ENCODE results near the gene HSD17B11.

The HSD17B11 gene

DNA sequence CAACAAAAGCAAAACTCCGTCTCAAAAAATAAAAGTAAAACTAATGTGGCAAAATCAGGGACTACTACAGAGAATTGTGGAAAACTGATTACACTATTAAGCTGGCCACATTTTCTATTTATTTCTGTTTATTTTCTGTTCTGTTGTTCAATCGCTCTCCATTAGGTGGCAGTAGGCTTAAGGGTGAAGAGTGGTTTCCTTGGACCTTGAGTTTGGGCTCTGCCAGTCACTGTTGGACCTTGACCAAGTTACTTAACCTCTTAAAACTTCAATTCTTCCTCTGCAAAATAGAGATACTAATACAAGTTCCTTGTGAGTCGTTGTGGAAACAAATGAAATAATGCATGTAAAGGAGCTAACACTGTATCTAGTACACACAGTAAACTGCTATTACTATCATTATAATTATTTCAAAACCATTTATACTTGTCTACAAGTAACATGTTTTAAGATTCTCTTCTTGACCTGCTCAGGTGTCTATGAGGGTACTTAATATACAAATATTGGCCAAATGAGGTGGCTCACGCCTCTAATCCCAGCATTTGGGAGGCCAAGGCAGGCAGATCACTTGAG lies 15.2 kb downstream of the HSD17B11 start:
- Histone ChIP-seq H3K27me3 (ENCODE audit: insufficient read depth, low read length) (no peaks in the 10 kb centered on the region), H3K23ac (ENCODE audit: low read length) (no peak overlapping the region), H4K8ac (ENCODE audit: low read depth, low read length) (no peak overlapping the region), H2BK120ac (ENCODE audit: insufficient read depth, low read length, poor library complexity) (no peak overlapping the region), H3K27ac (ENCODE audit: low read depth, low read length) (no peak overlapping the region), H3K4me1 (ENCODE audit: control insufficient read depth in 1 of 2, insufficient read depth in 2 of 2, low read length in 2 of 2) (no peaks in the 10 kb centered on the region), H4K91ac (ENCODE audit: low read depth, low read length) (no peak overlapping the region), H2AFZ (ENCODE audit: insufficient read depth, low read length, poor library complexity) (no peak overlapping the region), H2BK12ac (ENCODE audit: low read length) (no peak overlapping the region), H3K9ac (ENCODE audit: low read length) (no peak overlapping the region), H3K14ac (ENCODE audit: low read length) (no peak overlapping the region), H3K18ac (ENCODE audit: low read length) (no peak overlapping the region), H3K4me3 (ENCODE audit: low read depth, low read length) (no peak overlapping the region), H2AK5ac (ENCODE audit: low read length) (no peak overlapping the region), H4K12ac (ENCODE audit: low read depth, low read length) (no peak overlapping the region), H3K9me3 (ENCODE audit: insufficient read depth, low read depth, low read length) (no peaks in the 10 kb centered on the region), H3K4ac (ENCODE audit: low read depth, low read length) (no peak overlapping the region), H3K79me1 (ENCODE audit: low read length) (no peaks in the 10 kb centered on the region), H2BK5ac (ENCODE audit: low read depth, low read length, poor library complexity) (no peak overlapping the region), H3K36me3 (ENCODE audit: control insufficient read depth in 1 of 2, insufficient read depth in 2 of 2, low read length in 2 of 2) (peaks cover 6 to 10% of the 10 kb centered on the region in 2 experiments), H3K79me2 (ENCODE audit: control insufficient read depth, insufficient read depth, low read length, poor library complexity) (no peaks in the 10 kb centered on the region), H3K4me2 (ENCODE audit: low read length) (no peak overlapping the region)
- WGBS (ENCODE audit: extremely low coverage, insufficient coverage, insufficient read length): no CpG with 5 or more reads among the region's 4 CpGs
- DNase-seq: peak in 1 of 2 donors; percentile 60

DNA sequence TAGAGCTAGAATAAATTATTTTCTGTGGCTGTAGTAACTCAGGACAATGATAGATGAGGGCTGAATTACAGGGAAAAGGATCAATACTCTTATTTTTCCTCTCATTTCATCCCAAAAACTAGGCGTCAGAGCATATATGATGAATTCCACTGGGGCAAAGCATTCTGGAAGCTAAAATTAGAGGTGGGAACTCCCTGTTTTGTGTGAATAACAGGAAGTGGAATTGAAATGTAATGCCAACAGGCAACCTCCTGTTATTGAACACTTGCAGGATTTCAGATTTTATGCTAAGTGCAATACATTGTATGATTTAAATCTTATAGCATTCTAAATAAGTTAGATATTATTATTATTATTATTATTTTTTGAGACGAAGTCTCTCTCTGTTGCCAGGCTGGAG lies 20.9 kb downstream of the HSD17B11 start:
- no peak overlapping the region for H3K23ac ChIP-seq (ENCODE audit: low read length)
- H3K27me3 ChIP-seq (ENCODE audit: insufficient read depth, low read length): no peaks in the 10 kb centered on the region
- WGBS (ENCODE audit: extremely low coverage, insufficient coverage, insufficient read length): no CpG with 5 or more reads among the region's 2 CpGs
- H2BK5ac ChIP-seq (ENCODE audit: low read depth, low read length, poor library complexity): no peak overlapping the region
- H2AK5ac ChIP-seq (ENCODE audit: low read length): no peak overlapping the region
- no peak overlapping the region for H3K4ac ChIP-seq (ENCODE audit: low read depth, low read length)
- no peak overlapping the region for H3K27ac ChIP-seq (ENCODE audit: low read depth, low read length)
- H3K36me3 ChIP-seq (ENCODE audit: control insufficient read depth in 1 of 2, insufficient read depth in 2 of 2, low read length in 2 of 2): peaks cover 6 to 13% of the 10 kb centered on the region in 2 experiments
- H3K79me1 ChIP-seq (ENCODE audit: low read length): peaks cover 5% of the 10 kb centered on the region
- no peak overlapping the region for H2BK12ac ChIP-seq (ENCODE audit: low read length)
- H4K8ac ChIP-seq (ENCODE audit: low read depth, low read length): no peak overlapping the region
- DNase-seq: no peak
- no peak overlapping the region for H3K4me3 ChIP-seq (ENCODE audit: low read depth, low read length)
- H2AFZ ChIP-seq (ENCODE audit: insufficient read depth, low read length, poor library complexity): no peak overlapping the region
- no peak overlapping the region for H2BK120ac ChIP-seq (ENCODE audit: insufficient read depth, low read length, poor library complexity)
- peaks cover 2% of the 10 kb centered on the region in 2 experiments for H3K4me1 ChIP-seq (ENCODE audit: control insufficient read depth in 1 of 2, insufficient read depth in 2 of 2, low read length in 2 of 2)
- no peak overlapping the region for H3K9ac ChIP-seq (ENCODE audit: low read length)
- H3K18ac ChIP-seq (ENCODE audit: low read length): no peak overlapping the region
- H3K4me2 ChIP-seq (ENCODE audit: low read length): no peak overlapping the region
- no peak overlapping the region for H4K91ac ChIP-seq (ENCODE audit: low read depth, low read length)
- H3K9me3 ChIP-seq (ENCODE audit: insufficient read depth, low read depth, low read length): no peaks in the 10 kb centered on the region
- H3K79me2 ChIP-seq (ENCODE audit: control insufficient read depth, insufficient read depth, low read length, poor library complexity): no peaks in the 10 kb centered on the region
- no peak overlapping the region for H4K12ac ChIP-seq (ENCODE audit: low read depth, low read length)
- no peak overlapping the region for H3K14ac ChIP-seq (ENCODE audit: low read length)

DNA sequence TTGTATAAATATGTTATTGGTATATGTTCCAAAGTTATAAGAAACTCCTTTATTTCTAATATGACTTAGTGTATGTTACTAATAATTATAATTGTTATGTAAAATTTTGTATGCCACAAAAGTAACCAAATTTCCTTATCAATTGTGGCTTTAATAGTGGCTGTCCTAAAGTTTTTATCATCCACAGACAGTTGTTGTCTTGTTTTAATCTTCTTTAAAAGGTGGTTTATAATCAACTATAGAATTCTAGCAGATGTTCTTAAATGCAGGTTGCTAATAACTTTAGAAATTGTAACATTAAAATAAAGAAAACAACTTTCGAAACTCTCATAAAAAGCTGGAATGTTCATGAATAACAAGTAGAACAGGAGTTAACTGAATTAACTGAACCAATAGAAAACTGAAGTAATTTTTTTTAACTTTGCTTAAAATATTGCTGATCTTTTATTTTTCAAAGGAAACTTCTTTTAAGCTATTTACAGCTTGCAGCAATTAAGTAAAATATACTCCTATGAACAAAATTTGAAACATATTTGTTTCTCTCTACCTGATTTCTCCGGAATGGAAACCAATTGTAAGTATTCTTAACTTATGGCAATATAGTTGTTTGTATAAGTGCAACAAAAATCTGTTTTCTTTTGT lies 24.3 kb downstream of the HSD17B11 start:
- no peak overlapping the region for H2BK120ac ChIP-seq (ENCODE audit: insufficient read depth, low read length, poor library complexity)
- H3K23ac ChIP-seq (ENCODE audit: low read length): no peak overlapping the region
- no peak overlapping the region for H2AFZ ChIP-seq (ENCODE audit: insufficient read depth, low read length, poor library complexity)
- H4K91ac ChIP-seq (ENCODE audit: low read depth, low read length): no peak overlapping the region
- no peak overlapping the region for H4K8ac ChIP-seq (ENCODE audit: low read depth, low read length)
- H3K9me3 ChIP-seq (ENCODE audit: insufficient read depth, low read depth, low read length): no peaks in the 10 kb centered on the region
- H4K12ac ChIP-seq (ENCODE audit: low read depth, low read length): no peak overlapping the region
- peaks cover 2 to 6% of the 10 kb centered on the region in 2 experiments for H3K4me1 ChIP-seq (ENCODE audit: control insufficient read depth in 1 of 2, insufficient read depth in 2 of 2, low read length in 2 of 2)
- no peak overlapping the region for H3K18ac ChIP-seq (ENCODE audit: low read length)
- DNase-seq: no peak
- no peak overlapping the region for H2BK12ac ChIP-seq (ENCODE audit: low read length)
- no CpG with 5 or more reads among the region's 2 CpGs for WGBS (ENCODE audit: extremely low coverage, insufficient coverage, insufficient read length)
- H3K79me2 ChIP-seq (ENCODE audit: control insufficient read depth, insufficient read depth, low read length, poor library complexity): no peaks in the 10 kb centered on the region
- H3K9ac ChIP-seq (ENCODE audit: low read length): no peak overlapping the region
- H3K4me2 ChIP-seq (ENCODE audit: low read length): no peak overlapping the region
- no peak overlapping the region for H2BK5ac ChIP-seq (ENCODE audit: low read depth, low read length, poor library complexity)
- no peak overlapping the region for H3K4ac ChIP-seq (ENCODE audit: low read depth, low read length)
- no peak overlapping the region for H3K4me3 ChIP-seq (ENCODE audit: low read depth, low read length)
- H3K36me3 ChIP-seq (ENCODE audit: control insufficient read depth in 1 of 2, insufficient read depth in 2 of 2, low read length in 2 of 2): peaks cover 3 to 7% of the 10 kb centered on the region in 2 experiments
- H2AK5ac ChIP-seq (ENCODE audit: low read length): no peak overlapping the region
- H3K27ac ChIP-seq (ENCODE audit: low read depth, low read length): no peak overlapping the region
- no peak overlapping the region for H3K14ac ChIP-seq (ENCODE audit: low read length)
- peaks cover 14% of the 10 kb centered on the region for H3K79me1 ChIP-seq (ENCODE audit: low read length)
- H3K27me3 ChIP-seq (ENCODE audit: insufficient read depth, low read length): no peaks in the 10 kb centered on the region

DNA sequence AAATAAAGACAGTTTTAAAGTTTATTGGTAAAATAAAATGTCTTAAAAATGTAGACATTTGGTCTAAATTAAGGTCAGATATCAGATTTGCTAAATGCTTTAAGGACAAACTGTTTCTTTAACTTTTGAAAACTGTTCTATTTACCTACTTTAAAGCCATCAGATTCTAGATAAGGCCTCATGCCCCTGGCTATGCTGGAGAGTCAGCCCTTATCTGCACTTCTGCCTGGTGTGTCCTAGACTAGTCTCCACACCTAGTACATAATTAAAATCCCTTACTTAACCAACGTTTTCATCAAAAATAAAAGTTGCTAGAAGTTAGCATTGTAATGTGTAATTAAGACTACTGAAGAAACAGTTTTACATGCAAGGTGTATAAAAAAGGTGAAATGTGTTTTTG lies 25.6 kb downstream of the HSD17B11 start:
- H3K27me3 ChIP-seq (ENCODE audit: insufficient read depth, low read length): no peaks in the 10 kb centered on the region
- no peak overlapping the region for H2AFZ ChIP-seq (ENCODE audit: insufficient read depth, low read length, poor library complexity)
- H3K4me3 ChIP-seq (ENCODE audit: low read depth, low read length): no peak overlapping the region
- WGBS (ENCODE audit: extremely low coverage, insufficient coverage, insufficient read length): no CpG with 5 or more reads among the region's 1 CpG
- H3K36me3 ChIP-seq (ENCODE audit: control insufficient read depth in 1 of 2, insufficient read depth in 2 of 2, low read length in 2 of 2): peaks cover 2 to 7% of the 10 kb centered on the region in 2 experiments
- H2AK5ac ChIP-seq (ENCODE audit: low read length): no peak overlapping the region
- H3K4me1 ChIP-seq (ENCODE audit: control insufficient read depth in 1 of 2, insufficient read depth in 2 of 2, low read length in 2 of 2): peaks cover 2 to 6% of the 10 kb centered on the region in 2 experiments
- DNase-seq: peak; percentile 64 to 70
- H3K23ac ChIP-seq (ENCODE audit: low read length): no peak overlapping the region
- H3K79me2 ChIP-seq (ENCODE audit: control insufficient read depth, insufficient read depth, low read length, poor library complexity): no peaks in the 10 kb centered on the region
- H4K8ac ChIP-seq (ENCODE audit: low read depth, low read length): no peak overlapping the region
- H2BK12ac ChIP-seq (ENCODE audit: low read length): no peak overlapping the region
- no peak overlapping the region for H4K12ac ChIP-seq (ENCODE audit: low read depth, low read length)
- H3K27ac ChIP-seq (ENCODE audit: low read depth, low read length): no peak overlapping the region
- H4K91ac ChIP-seq (ENCODE audit: low read depth, low read length): no peak overlapping the region
- no peak overlapping the region for H3K9ac ChIP-seq (ENCODE audit: low read length)
- no peaks in the 10 kb centered on the region for H3K9me3 ChIP-seq (ENCODE audit: insufficient read depth, low read depth, low read length)
- no peak overlapping the region for H3K4me2 ChIP-seq (ENCODE audit: low read length)
- H3K14ac ChIP-seq (ENCODE audit: low read length): no peak overlapping the region
- no peak overlapping the region for H2BK5ac ChIP-seq (ENCODE audit: low read depth, low read length, poor library complexity)
- no peak overlapping the region for H3K18ac ChIP-seq (ENCODE audit: low read length)
- H2BK120ac ChIP-seq (ENCODE audit: insufficient read depth, low read length, poor library complexity): no peak overlapping the region
- peaks cover 14% of the 10 kb centered on the region for H3K79me1 ChIP-seq (ENCODE audit: low read length)
- no peak overlapping the region for H3K4ac ChIP-seq (ENCODE audit: low read depth, low read length)

Measured in trophoblast cell (in vitro differentiated cells and primary cell).